ENCODE measurements around the gene GNG10.
"Not testable (repeated sequence)": the region's sequence is repeated elsewhere in the genome, so short reads cannot be mapped to it uniquely, and the experiment has no call there.

The GNG10 gene

DNA sequence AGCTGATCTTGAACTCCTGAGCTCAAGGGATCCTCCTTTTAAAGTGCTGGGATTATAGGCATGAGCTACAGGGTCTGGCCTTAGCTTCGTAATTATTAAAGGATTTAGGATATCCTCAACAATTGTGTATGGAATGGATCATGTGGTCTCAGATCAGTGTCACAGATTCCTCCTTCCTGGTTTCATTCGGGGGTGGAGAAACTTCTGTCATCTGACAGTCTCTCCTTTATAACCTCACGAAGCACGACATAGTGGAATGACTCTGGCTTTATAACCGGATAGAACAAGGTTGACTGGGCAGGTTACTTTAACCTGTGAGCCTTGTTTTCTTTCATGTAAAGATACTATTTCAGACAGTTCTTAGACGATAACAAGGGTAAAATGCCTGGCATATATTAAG lies 4.4 kb upstream of the GNG10 start:
- no peak for DNase-seq

DNA sequence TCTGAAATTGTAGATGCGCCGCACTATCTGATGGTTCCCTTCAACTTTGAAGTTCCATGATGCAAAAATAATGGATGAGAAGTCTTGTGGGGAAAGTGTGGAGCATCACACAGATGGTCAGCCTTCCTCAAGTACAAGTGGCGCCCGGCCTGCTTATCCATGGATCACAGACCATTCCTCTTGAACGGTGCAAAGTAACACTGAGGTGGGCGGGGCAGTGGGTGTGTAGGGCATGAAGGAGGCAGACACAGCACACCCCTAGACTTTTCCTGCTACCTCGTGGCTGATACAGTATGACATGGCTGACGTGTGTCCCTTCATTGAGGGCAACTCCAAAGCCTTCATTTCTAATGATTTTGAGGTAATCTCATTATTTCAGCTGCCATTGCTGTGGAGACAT lies 2.5 kb upstream of the GNG10 start:
- no peak for DNase-seq

DNA sequence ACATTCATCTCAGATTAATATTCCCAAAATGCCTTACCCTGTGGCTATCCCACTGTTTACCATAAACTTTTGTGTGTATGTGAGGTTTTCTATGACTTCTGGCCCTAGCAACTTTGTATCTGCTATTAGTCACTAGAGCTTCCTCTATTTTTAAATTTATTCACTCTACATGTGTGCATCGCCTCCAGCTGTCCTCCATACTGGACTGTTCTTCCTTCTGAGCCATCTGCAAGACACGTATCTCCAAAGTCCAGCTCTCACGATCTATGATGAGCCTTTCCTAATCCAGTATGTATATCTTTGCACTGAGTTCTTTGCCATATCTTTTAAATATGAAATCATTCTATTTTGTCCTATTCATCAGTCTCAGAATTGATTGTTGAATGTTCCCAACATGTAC lies 1.7 kb upstream of the GNG10 start:
- DNase-seq, result no peak

- DNase-seq, result peak in 1 of 2 experiments; percentile 42
These were observed 557 bp downstream of the GNG10 start for GRCh38 chr9:111661802-111662521.

DNA sequence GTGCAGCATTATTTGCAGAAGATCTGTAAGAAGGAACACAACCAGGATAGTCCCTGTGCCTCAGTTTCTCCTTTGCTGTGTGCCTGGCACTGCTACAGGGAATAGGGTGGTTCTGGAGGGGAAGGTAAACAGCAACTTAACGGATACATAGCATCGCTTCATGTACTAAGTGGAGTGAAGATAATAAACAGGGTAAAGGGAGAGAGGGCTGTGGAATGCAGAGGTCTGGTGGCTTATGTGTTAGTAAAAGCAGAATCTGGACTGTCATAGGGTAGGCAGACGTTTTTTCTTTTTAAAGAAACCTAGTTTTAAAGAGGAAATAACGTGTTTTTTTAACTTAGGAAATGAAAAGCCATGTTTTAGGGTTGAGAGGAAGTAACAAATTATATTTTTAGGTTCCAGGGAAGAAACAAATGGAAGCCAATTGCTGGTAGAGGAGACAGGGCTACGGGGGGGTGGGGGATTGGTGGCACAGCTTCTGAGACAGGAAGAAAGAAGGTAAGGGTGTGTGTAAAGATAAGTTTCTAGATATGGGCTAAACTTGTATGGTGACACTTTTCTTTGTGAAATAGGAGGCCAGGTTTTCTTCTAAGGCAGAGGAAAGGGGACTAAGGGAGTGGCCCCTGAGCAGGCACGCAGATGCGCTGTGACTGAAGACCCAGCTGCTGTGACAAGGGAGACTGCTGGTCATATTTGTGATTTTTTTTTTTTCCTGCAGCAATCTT lies 1.3 kb downstream of the GNG10 start:
- DNase-seq, result no peak

- DNase-seq, result no peak
These were observed 2.0 kb downstream of the GNG10 start for GRCh38 chr9:111663301-111663823.

DNA sequence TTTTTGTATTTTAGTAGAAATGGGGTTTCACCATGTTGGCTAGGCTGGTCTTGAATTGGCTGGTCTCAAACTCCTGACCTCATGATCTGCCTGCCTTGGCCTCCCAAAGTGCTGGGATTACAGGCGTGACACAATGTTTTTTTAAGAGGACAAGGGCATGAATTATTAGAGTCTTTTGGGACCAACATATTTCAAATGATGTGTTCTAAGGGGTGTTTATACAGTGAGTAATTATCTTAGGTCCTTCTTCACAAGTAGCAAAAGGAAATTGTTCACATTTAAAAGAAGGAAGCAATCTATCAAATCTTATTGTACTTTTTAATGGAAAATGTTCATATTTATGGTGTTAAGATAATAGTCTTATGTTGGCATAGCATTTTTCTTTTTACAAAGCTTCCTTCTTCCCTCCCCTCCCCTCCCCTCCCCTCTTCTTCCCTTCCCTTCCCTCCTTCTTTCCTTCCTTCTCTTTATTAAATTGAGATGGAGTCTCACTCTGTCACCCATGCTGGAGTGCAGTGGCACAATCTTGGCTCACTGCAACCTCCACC lies 6.7 kb downstream of the GNG10 start:
- no peak for DNase-seq

- not testable (repeated sequence) for DNase-seq
These were observed 7.2 kb downstream of the GNG10 start for GRCh38 chr9:111668601-111669000.

- no peak for DNase-seq
These were observed 12.9 kb downstream of the GNG10 start for GRCh38 chr9:111674319-111674718.

GRCh38 chr9:111676116-111676515 lies 14.7 kb downstream of the GNG10 start:
- DNase-seq, result no peak

GRCh38 chr9:111678293-111678692 lies 16.9 kb downstream of the GNG10 start:
- no peak for DNase-seq

- no peak for DNase-seq
These were observed 17.8 kb downstream of the GNG10 start for GRCh38 chr9:111679199-111679598.

DNA sequence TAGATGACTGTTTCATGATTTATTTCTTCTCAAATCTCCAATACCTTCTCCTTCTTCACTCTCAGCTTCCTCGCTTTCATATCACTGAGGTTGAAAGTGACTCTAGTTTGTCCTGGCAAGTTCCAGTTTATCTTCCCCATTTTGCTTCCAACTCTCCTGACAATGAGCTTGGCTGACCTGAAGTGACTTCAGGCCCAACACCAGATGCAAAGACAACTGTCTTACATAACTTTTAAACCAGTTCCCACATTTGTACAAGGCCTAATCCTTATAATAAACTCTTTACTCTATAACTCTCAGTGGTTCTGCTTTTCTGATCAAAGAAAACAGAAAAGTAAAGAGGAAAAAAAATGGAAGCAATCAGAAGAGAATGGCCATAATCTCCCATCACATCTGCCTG lies 22.0 kb downstream of the GNG10 start:
- no peak for DNase-seq

DNA sequence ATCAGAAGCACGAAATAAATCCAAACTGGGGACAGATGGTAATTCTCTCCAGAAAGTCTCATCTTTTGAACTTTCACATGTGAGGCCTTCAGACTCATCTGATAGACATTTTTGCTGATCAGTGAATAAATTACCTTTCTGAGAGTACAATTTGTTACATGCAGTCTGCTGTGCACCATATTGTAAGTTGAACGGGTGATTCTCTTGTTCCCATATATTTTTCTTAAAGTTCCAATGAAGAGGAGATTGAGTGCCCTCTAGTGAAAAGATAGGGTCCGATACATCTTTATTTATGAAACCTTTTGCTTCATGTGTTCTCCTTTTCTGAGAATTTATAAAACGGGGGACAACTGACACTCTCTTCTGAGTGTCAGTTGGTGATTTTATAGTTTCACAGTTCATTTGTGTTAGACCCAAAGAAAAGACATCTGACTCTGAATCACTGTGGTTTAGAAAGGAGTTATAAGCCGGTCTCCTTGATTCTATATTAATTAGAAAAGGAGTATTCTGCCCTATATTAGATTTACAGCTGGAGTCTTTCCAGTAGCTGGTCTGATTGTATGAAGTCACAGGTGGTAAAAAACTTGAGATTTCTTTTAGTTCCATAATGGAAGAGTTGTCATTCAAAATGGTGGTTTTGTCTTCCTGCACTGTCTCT lies 30.4 kb downstream of the GNG10 start:
- DNase-seq, result peak; percentile 2 to 33

DNA sequence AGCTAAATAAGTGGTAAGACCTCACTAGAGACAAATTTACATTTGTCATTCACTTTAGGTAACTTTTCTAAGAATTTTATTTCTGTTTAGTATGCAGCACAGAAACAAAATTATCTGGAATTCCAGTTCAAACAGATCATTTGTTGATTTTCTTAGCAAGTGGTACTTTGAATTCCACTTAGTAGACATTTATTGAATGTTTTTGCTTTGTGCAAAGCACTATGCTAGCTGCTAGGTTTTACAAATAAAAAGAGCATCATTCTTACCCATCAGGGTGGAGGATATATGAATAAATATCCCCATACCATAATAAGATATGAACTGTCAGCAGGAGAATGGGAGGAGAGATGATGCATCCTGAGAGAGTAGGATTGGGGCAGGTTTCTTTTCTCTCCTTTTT lies 35.4 kb downstream of the GNG10 start:
- DNase-seq, result no peak

GRCh38 chr9:111700776-111701175 lies 39.4 kb downstream of the GNG10 start:
- DNase-seq, result no peak

DNA sequence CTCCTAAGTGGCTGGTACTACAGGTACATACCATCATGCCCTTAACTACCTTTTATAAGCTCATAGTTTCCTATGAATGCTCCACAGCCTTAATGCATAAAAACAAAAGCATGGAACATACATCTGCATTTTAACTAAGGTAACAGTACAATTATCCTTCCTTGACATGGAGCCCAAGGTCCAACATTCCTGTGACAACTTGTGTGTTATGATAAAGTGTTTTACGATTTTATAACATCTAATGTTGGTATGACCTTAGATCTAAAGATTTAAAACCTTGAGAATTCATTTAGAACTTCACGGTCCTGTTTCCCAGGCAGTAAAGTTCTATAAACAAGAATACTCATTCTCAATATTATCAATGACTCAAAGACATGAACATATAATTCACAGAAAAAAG lies 43.1 kb downstream of the GNG10 start:
- DNase-seq, result no peak

DNA sequence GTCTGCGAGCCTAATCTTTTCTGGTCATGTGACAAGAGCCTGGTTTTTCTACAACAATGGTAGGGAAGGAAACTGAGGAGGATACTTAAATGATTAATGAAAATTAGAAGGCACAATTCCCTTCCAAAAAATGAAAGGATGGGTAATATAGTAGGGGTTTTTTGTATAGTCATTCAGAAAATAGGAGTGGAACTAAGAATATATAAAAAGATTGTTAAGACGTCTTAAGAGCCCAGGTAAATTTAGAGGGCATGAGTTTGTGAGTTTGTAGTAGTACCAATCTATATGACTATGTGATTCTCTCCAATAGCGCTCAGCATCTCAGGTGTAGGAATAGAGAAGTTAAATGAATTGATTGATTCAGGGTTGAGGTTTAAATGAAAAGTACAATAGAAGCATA lies 50.1 kb downstream of the GNG10 start:
- no peak for DNase-seq

DNA sequence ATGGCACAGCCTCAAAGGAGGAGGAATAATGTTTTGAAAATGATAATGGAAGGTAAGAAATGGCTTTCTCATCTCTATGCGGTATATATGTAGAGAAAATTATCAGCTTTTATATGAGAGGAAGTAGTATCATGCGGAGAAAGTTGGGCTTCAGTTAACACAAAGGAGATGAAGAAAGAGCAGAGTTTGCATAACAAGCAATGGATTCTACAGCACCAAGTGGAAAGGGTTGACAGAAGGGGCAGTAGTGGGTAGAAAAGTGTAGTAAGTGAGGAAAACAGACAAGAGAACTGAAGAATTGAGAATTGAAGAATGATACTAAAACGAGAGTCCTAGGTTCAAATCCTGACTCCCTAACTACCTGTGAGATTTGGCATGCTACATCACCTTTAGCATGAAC lies 51.0 kb downstream of the GNG10 start:
- no peak for DNase-seq

DNA sequence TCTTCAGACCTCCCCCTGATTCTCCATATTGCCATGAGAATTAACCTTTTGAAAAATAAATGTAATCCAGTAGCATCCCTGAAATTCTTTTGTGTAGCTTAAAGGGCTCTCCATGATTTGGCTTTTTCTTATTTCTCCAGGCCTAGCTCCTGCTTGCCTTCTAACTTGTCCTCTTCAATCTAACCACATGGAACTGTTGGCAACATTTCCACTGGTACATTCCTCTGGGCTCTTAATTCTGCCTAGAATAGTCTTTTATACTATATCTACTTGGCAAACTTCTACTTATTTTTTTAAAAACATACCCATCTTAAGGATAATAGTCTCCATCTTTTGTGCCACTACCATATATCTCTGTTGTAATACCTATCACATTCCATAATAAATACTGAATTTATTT lies 54.1 kb downstream of the GNG10 start:
- no peak for DNase-seq

DNA sequence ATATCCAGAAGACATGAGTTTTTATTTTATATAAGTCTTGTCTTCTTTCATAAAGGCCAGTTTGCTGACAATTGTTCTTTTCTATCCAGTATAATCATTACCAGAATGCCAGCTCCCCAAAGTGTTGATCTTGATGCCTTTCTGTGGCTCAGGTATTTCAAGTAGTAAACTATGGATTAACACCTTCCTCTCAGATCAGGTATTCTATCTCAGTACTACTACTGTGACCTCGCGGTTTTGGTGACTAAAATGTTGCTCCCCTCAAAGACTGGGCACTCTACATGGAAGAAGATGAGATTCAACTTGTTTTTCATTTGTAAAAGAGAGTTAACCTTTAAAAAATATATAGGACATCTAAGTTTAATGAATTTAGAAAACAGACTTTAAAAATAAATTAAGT lies 58.1 kb downstream of the GNG10 start:
- DNase-seq, result no peak

All from NCI-H526 (cell line).